ENCODE data around the gene MAN2C1. TPM values are rescaled to one million over a fixed set of nuclear protein-coding genes. Genes with fewer than 3 reads are reported as not detected.

MAN2C1 gene
- total RNA-seq, 1 experiment from 2014 or later = 239 TPM

DNA sequence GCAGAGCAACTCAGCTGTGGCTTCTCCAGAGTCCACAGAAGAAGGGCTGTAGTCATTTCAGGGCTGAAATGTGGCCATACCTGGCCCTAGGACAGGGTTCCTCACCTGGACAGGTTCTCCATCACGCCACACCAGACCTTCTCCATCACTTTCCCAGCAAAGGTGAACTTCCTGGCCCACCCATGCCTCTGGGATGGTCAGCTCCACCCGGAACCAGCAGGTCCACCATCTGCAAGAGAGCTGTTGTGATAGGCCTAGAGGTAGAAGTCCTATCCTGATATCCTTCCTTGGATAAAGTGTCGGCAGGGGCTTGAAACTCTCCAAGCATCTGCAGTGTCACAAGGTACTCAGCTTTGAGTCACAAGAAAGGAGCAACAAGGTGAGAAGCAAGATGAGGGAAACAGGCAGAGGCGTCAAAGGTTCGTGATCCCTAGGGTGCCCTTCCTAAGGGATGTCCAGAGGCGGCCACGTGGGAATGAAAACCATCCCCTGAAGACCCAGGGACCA lies 948 bp downstream of the MAN2C1 start:
- H3K27ac Mint-ChIP-seq (ENCODE audit: unreplicated experiment) = peak overlapping the region; percentile 93
- intact Hi-C loops (cut with micrococcal nuclease; ENCODE audit: unreplicated experiment) = loop anchor here (10.0 kb wide), 1 partner anchor 277 kb away; the partner anchor contains the start of genes IMP3 and SNX33

DNA sequence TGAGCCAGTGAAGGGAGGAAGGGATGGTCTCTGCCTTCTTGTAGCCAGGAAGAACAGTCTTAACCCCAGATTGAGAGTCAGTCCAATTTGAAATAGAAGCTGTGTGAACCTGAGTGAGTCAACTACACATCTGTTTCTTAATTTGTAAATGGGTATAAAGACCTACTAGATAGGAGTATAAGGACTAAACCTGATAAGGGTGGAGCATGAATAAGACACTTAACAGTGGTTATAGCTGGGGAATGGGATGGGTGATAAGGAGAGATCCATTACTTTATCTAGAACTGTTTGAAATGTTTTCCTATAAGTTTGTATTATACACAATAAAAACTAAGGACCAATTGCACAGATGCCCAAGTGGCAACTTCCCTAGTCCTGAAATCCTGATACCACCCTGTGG lies 1.4 kb downstream of the MAN2C1 start:
- Mint-ChIP-seq H3K27me3 (ENCODE audit: unreplicated experiment) (no peaks in the 10 kb centered on the region), H3K9me3 (ENCODE audit: low read depth, unreplicated experiment) (no peaks in the 10 kb centered on the region), H3K4me3 (ENCODE audit: low read depth, unreplicated experiment) (no peak overlapping the region), H3K4me1 (ENCODE audit: low read depth, unreplicated experiment) (peaks cover 16% of the 10 kb centered on the region), H3K27ac (ENCODE audit: unreplicated experiment) (no peak overlapping the region), H3K36me3 (ENCODE audit: insufficient read depth, unreplicated experiment) (peaks cover 48% of the 10 kb centered on the region)
- intact Hi-C loops (cut with micrococcal nuclease; ENCODE audit: unreplicated experiment) = loop anchor here (10.0 kb wide), 1 partner anchor 278 kb away; the partner anchor contains the start of genes IMP3 and SNX33
- CTCF ChIA-PET = interaction anchor here (1.2 to 3.3 kb wide), 3 partner anchors 86 to 327 kb away, joined by 3 to 83 read pairs (median 12); partner anchors contain the start of gene SIN3A
- no peak for DNase-seq
- no TSS peak for BruUV-seq (replicated peaks)
- TF ChIP-seq, protein P1, sequence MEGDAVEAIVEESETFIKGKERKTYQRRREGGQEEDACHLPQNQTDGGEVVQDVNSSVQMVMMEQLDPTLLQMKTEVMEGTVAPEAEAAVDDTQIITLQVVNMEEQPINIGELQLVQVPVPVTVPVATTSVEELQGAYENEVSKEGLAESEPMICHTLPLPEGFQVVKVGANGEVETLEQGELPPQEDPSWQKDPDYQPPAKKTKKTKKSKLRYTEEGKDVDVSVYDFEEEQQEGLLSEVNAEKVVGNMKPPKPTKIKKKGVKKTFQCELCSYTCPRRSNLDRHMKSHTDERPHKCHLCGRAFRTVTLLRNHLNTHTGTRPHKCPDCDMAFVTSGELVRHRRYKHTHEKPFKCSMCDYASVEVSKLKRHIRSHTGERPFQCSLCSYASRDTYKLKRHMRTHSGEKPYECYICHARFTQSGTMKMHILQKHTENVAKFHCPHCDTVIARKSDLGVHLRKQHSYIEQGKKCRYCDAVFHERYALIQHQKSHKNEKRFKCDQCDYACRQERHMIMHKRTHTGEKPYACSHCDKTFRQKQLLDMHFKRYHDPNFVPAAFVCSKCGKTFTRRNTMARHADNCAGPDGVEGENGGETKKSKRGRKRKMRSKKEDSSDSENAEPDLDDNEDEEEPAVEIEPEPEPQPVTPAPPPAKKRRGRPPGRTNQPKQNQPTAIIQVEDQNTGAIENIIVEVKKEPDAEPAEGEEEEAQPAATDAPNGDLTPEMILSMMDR (IDR thresholded peaks at IDR 0.05; ENCODE audit: unreplicated experiment) = no peak

More for the DNA sequence above, 948 bp downstream of the MAN2C1 start:
- CTCF ChIA-PET = interaction anchor here (0.7 to 3.3 kb wide), 22 partner anchors 10 to 772 kb away, joined by 3 to 83 read pairs (median 4); partner anchors contain the start of genes IMP3, NEIL1, PPCDC and PTPN9
- H3K9me3 Mint-ChIP-seq (ENCODE audit: low read depth, unreplicated experiment) = no peaks in the 10 kb centered on the region
- DNase-seq = no peak
- peak overlapping the region; percentile 85 for H3K4me3 Mint-ChIP-seq (ENCODE audit: low read depth, unreplicated experiment)
- H3K36me3 Mint-ChIP-seq (ENCODE audit: insufficient read depth, unreplicated experiment) = peaks cover 52% of the 10 kb centered on the region
- TF ChIP-seq, protein P1 (IDR thresholded peaks at IDR 0.05; ENCODE audit: unreplicated experiment) = no peak
- H3K27me3 Mint-ChIP-seq (ENCODE audit: unreplicated experiment) = no peaks in the 10 kb centered on the region
- BruUV-seq (replicated peaks) = TSS peak; percentile 22
- H3K4me1 Mint-ChIP-seq (ENCODE audit: low read depth, unreplicated experiment) = peaks cover 16% of the 10 kb centered on the region

DNA sequence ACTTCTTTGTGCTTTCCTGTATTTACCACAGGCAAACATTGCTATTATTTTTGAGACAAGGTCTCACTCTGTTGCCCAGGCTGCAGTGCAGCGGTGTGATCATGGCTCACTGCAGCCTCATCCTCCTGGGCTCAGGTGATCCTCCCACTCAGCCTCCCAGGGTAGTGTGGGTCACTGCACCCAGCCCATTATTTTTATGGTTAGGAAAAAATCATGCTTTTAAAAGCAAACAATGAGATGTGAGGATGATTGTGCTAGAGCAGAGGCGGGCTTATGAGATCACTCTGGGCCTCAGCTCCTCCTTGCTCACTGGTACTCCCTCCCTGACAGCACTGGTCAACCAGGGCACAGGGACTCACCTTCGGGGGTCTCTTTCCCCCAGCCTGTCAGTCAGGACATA lies 2.2 kb downstream of the MAN2C1 start:
- no peak for DNase-seq
- BruUV-seq (replicated peaks) = no TSS peak
- CTCF ChIA-PET = no interaction called here
- TF ChIP-seq, protein P1 (IDR thresholded peaks at IDR 0.05; ENCODE audit: unreplicated experiment) = no peak
- H3K27ac Mint-ChIP-seq (ENCODE audit: unreplicated experiment) = no peak overlapping the region
- no peak overlapping the region for H3K4me3 Mint-ChIP-seq (ENCODE audit: low read depth, unreplicated experiment)
- peaks cover 16% of the 10 kb centered on the region for H3K4me1 Mint-ChIP-seq (ENCODE audit: low read depth, unreplicated experiment)
- no peaks in the 10 kb centered on the region for H3K9me3 Mint-ChIP-seq (ENCODE audit: low read depth, unreplicated experiment)
- peaks cover 46% of the 10 kb centered on the region for H3K36me3 Mint-ChIP-seq (ENCODE audit: insufficient read depth, unreplicated experiment)
- H3K27me3 Mint-ChIP-seq (ENCODE audit: unreplicated experiment) = no peaks in the 10 kb centered on the region
- intact Hi-C loops (cut with micrococcal nuclease; ENCODE audit: unreplicated experiment) = loop anchor here (10.0 kb wide), 1 partner anchor 279 kb away; the partner anchor contains the start of genes IMP3 and SNX33

DNA sequence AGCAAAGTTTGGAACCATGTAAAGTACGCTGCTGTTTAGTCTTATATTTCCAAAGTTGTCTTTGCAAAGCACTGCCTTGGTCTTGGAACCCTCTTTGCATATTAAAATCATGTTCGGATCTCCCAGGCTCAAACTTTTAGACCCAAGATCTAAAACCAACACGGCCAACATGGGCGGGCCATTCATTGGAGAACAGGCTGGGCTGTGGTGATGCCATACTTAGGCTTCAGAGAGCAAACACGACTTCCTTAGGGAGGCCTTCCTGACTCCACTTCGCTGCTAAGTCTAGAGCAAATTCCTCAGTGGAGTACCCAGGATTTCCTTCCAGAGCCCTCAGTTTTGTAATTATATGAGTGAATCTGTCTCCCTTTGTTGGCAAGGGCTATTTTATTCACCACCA lies 3.5 kb downstream of the MAN2C1 start:
- DNase-seq = no peak
- Mint-ChIP-seq H3K4me1 (ENCODE audit: low read depth, unreplicated experiment) (peaks cover 13% of the 10 kb centered on the region), H3K4me3 (ENCODE audit: low read depth, unreplicated experiment) (no peak overlapping the region), H3K9me3 (ENCODE audit: low read depth, unreplicated experiment) (no peaks in the 10 kb centered on the region), H3K27me3 (ENCODE audit: unreplicated experiment) (no peaks in the 10 kb centered on the region), H3K27ac (ENCODE audit: unreplicated experiment) (no peak overlapping the region), H3K36me3 (ENCODE audit: insufficient read depth, unreplicated experiment) (peaks cover 42% of the 10 kb centered on the region)
- intact Hi-C loops (cut with micrococcal nuclease; ENCODE audit: unreplicated experiment) = loop anchor here (10.0 kb wide), 1 partner anchor 280 kb away; the partner anchor contains the start of genes IMP3 and SNX33
- CTCF ChIA-PET = no interaction called here
- TF ChIP-seq, protein P1 (IDR thresholded peaks at IDR 0.05; ENCODE audit: unreplicated experiment) = no peak
- BruUV-seq (replicated peaks) = no TSS peak
